ENCODE results near the gene AMOT.

AMOT gene

DNA sequence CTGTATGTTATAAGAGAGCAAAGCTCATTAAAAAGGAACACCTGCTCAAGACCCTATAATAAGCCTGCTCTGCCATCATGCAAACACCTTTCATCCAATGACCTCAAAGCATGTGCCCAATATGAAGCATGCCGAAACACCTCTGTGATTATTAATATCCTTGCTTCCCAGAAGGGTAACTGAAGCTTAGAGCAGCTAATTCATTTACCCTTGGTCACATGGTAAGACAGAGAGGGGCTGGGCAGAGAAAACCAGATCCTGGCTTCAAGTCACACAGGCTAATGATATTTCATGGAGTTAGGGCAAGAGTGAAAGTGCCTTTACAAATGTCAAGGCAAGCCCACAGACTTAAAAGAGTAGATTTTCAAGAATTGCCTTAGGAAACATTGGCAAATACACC lies 5.6 kb downstream of the AMOT start:
- Histone ChIP-seq H3K36me3 (ENCODE audit: control insufficient read depth, insufficient read depth, low read length) (no peaks in the 10 kb centered on the region), H3K4me2 (ENCODE audit: low read length) (no peak overlapping the region), H3K27ac (no peak overlapping the region), H2AFZ (no peak overlapping the region), H3K9me3 (ENCODE audit: control insufficient read depth, low read length) (no peaks in the 10 kb centered on the region), H3K4me1 (no peaks in the 10 kb centered on the region), H3K27me3 (ENCODE audit: control insufficient read depth, insufficient read depth, low read length) (no peaks in the 10 kb centered on the region), H3K79me2 (no peaks in the 10 kb centered on the region), H3K4me3 (ENCODE audit: low read depth, low read length) (no peak overlapping the region), H3K9ac (no peak overlapping the region)
- TF ChIP-seq, protein P1, sequence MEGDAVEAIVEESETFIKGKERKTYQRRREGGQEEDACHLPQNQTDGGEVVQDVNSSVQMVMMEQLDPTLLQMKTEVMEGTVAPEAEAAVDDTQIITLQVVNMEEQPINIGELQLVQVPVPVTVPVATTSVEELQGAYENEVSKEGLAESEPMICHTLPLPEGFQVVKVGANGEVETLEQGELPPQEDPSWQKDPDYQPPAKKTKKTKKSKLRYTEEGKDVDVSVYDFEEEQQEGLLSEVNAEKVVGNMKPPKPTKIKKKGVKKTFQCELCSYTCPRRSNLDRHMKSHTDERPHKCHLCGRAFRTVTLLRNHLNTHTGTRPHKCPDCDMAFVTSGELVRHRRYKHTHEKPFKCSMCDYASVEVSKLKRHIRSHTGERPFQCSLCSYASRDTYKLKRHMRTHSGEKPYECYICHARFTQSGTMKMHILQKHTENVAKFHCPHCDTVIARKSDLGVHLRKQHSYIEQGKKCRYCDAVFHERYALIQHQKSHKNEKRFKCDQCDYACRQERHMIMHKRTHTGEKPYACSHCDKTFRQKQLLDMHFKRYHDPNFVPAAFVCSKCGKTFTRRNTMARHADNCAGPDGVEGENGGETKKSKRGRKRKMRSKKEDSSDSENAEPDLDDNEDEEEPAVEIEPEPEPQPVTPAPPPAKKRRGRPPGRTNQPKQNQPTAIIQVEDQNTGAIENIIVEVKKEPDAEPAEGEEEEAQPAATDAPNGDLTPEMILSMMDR (IDR thresholded peaks at IDR 0.05) = no peak

DNA sequence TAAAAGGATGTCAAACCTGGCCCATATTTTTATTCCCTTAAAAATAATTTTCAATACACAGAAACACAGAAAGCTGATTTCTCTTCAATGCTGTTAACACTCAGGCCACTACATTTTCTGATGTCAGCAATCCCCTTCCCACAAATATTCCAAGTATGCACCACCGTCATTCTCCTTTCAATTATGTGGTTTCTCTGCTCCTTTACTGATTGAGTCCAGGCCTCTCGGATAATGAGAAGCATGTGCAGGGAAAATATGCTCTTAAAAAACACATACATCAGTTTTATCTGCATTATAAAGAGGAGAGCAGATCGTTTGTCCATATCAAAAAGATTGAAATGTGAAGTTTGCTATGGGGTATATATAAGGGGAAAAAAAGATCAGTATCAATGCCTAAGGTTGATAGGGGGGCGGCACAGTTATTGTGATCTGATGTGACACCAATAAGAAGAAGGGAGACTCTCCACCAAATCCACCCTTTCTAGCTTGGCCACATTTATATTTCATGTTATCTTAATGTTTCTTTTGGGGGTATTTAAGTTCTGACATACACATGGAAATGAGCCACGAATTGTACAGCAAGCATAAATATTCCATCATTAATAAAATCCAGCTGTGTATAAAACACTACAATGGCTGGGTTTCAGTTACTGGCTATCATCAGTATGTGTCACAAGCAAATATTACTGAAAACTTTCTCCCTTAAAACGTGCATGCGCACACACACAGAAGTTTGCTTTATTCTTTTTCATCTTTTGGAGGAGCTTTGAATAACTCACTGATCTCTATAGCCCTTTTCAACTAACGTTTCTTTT lies 6.4 kb downstream of the AMOT start:
- Histone ChIP-seq H3K36me3 (ENCODE audit: control insufficient read depth, insufficient read depth, low read length) (no peaks in the 10 kb centered on the region), H3K4me3 (ENCODE audit: low read depth, low read length) (no peak overlapping the region), H3K4me2 (ENCODE audit: low read length) (no peak overlapping the region), H3K9me3 (ENCODE audit: control insufficient read depth, low read length) (no peaks in the 10 kb centered on the region), H3K4me1 (no peaks in the 10 kb centered on the region), H2AFZ (no peak overlapping the region), H3K79me2 (no peaks in the 10 kb centered on the region), H3K9ac (no peak overlapping the region), H3K27me3 (ENCODE audit: control insufficient read depth, insufficient read depth, low read length) (no peaks in the 10 kb centered on the region), H3K27ac (no peak overlapping the region)
- TF ChIP-seq, protein P1 (IDR thresholded peaks at IDR 0.05) = no peak

DNA sequence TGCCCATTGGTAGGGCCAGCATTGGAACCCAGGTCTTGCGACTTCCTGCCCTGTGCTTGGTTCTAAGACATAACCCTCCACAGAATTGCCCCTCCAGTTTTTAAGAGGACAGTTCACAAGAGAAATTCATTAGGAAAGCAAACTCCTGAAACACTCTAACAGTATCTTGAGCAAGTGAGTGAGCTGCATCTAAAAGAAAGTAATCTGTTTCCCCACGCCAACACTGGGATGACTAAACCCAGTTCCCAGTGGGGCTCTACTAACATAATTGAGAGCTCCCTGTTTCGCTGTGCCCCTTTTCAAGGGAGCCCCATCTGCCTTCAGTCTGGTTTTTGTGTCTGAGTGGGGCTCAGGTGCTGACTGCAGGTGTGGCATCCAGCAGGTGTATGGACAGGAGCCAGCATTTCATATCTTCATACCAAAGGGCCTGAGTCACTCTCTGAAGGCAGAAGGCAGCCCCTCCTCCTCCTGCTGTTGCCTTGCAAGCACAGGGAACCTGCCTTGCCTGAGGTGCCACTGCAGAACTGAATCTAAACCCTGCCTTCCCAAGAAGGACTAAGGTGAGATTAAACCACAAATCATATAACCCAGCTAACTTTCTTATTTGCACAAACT lies 8.0 kb downstream of the AMOT start:
- no peak overlapping the region for H3K27ac ChIP-seq

GRCh38 chrX:112830540-112830939 lies 10.1 kb downstream of the AMOT start:
- Histone ChIP-seq H3K4me1 (no peaks in the 10 kb centered on the region), H3K79me2 (no peaks in the 10 kb centered on the region), H3K4me3 (ENCODE audit: low read depth, low read length) (no peak overlapping the region), H3K27me3 (ENCODE audit: control insufficient read depth, insufficient read depth, low read length) (no peaks in the 10 kb centered on the region), H3K9me3 (ENCODE audit: control insufficient read depth, low read length) (no peaks in the 10 kb centered on the region), H3K36me3 (ENCODE audit: control insufficient read depth, insufficient read depth, low read length) (no peaks in the 10 kb centered on the region), H3K9ac (no peak overlapping the region), H3K27ac (no peak overlapping the region), H3K4me2 (ENCODE audit: low read length) (no peak overlapping the region), H2AFZ (no peak overlapping the region)
- TF ChIP-seq, protein P1 (IDR thresholded peaks at IDR 0.05) = no peak

More for the DNA sequence above, 8.0 kb downstream of the AMOT start:
- Histone ChIP-seq H3K9ac (no peak overlapping the region), H2AFZ (no peak overlapping the region), H3K4me3 (ENCODE audit: low read depth, low read length) (no peak overlapping the region), H3K27me3 (ENCODE audit: control insufficient read depth, insufficient read depth, low read length) (no peaks in the 10 kb centered on the region), H3K79me2 (no peaks in the 10 kb centered on the region), H3K9me3 (ENCODE audit: control insufficient read depth, low read length) (no peaks in the 10 kb centered on the region), H3K36me3 (ENCODE audit: control insufficient read depth, insufficient read depth, low read length) (no peaks in the 10 kb centered on the region), H3K4me2 (ENCODE audit: low read length) (no peak overlapping the region), H3K4me1 (no peaks in the 10 kb centered on the region)
- TF ChIP-seq, protein P1 (IDR thresholded peaks at IDR 0.05) = no peak

Data from parathyroid adenoma (tissue), 2 donors.